A549 treated with GW870086 at 1 μM for 4 hours (cell line): ENCODE measurements around the gene PTGER4. TPM values are rescaled to one million over a fixed set of nuclear protein-coding genes. Genes with fewer than 3 reads are reported as not detected.

Experiments used
- total RNA-seq: library from RNA; stranded (reverse); fragments of 200-300 nt; extraction: Qiagen RNA extraction; gene quantifications from 5 replicates; pipeline ENCODE4 v1.2.3, GENCODE V29; 2022; ENCODE audit warnings: low read depth

The PTGER4 gene
- 3.1 to 4.5 TPM (median 3.8 TPM) in 5 replicates for total RNA-seq

GRCh38 chr5:40679913-40680681 lies at the start of gene PTGER4:
PTGER4 (plus strand) TSS chr5:40679915; CDS start chr5:40680994, 1,079 bp downstream.

Other genes starting within 250 kb of the PTGER4 start
- gene TTC33, start 76.0 kb downstream of the PTGER4 start, total RNA-seq = 7.5 to 16.1 TPM (median 10.1 TPM) in 5 replicates
- gene PRKAA1, start 118.5 kb downstream of the PTGER4 start, total RNA-seq = 29.0 to 54.8 TPM (median 39.1 TPM) in 5 replicates
- gene RPL37, start 155.3 kb downstream of the PTGER4 start, total RNA-seq = 2,580 to 3,166 TPM (median 2,695 TPM) in 5 replicates
- 2.9 to 3.3 TPM (median 3.1 TPM) in 5 replicates for gene CARD6, start 161.5 kb downstream of the PTGER4 start, total RNA-seq
- not detected in 5 replicates for gene C7, start 229.6 kb downstream of the PTGER4 start, total RNA-seq